Ectodermal cell (in vitro differentiated cells): ENCODE measurements around the gene SHANK2.

Experiments
- H3K27ac ChIP-seq: 2 replicates; pipeline ENCODE4 v1.7.0; 2013; ENCODE audit warnings: mild to moderate bottlenecking, low read depth, low read length; ENCODE audit not compliant: insufficient read depth, poor library complexity, severe bottlenecking
- H3K27me3 ChIP-seq: 2 replicates; pipeline ENCODE4 v1.7.0; 2013; ENCODE audit warnings: mild to moderate bottlenecking, low read length; ENCODE audit not compliant: insufficient read depth, control insufficient read depth, poor library complexity, severe bottlenecking
- H3K36me3 ChIP-seq: one replicate; pipeline ENCODE4 v1.7.0; 2013; ENCODE audit warnings: low read length; ENCODE audit not compliant: control insufficient read depth, insufficient read depth
- H3K4me1 ChIP-seq: one replicate; pipeline ENCODE4 v1.7.0; 2013; ENCODE audit warnings: low read length; ENCODE audit not compliant: control insufficient read depth, insufficient read depth
- H3K4me3 ChIP-seq: 2 replicates; pipeline ENCODE4 v1.7.0; 2013; ENCODE audit warnings: low read depth, low read length, control low read depth; ENCODE audit not compliant: insufficient read depth
- H3K9me3 ChIP-seq: 2 replicates; pipeline ENCODE4 v1.7.0; 2013; ENCODE audit warnings: mild to moderate bottlenecking, low read length, moderate library complexity; ENCODE audit not compliant: control insufficient read depth
- WGBS, 2 experiments: methylation state at CpG; one replicate each; pipeline ENCODE4 v1.1.7; 2013; ENCODE audit warnings: missing lambda C conversion rate in 2 of 2; 5-methylcytosine and 5-hydroxymethylcytosine counted together

The SHANK2 gene

DNA sequence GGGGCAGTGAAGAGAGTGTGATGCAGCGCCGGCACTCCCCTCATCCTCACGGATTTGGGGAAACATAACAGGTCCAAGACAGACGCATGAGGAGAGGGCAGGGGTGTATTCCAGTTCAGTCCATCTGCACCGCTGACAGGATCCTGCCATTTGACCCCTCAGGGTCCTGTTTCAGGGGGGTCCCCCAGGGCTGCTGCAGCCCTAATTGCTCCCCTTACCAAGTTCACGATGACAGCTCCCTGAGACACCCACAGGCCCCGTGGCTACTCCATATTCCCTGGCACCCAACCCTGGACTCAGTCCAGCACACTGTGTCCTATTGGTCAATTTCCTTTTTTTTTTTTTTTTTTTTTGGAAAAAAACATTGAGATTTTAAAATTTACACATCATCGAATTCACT lies 41.5 kb downstream of the SHANK2 start:
- WGBS, 2 experiments, result 91 to 95% methylated on average over 8 of the region's 8 CpGs
- Histone ChIP-seq H3K9me3 (no peaks in the 10 kb centered on the region), H3K4me3 (no peak overlapping the region), H3K27me3 (no peaks in the 10 kb centered on the region), H3K27ac (no peak overlapping the region), H3K36me3 (no peaks in the 10 kb centered on the region), H3K4me1 (no peaks in the 10 kb centered on the region)

DNA sequence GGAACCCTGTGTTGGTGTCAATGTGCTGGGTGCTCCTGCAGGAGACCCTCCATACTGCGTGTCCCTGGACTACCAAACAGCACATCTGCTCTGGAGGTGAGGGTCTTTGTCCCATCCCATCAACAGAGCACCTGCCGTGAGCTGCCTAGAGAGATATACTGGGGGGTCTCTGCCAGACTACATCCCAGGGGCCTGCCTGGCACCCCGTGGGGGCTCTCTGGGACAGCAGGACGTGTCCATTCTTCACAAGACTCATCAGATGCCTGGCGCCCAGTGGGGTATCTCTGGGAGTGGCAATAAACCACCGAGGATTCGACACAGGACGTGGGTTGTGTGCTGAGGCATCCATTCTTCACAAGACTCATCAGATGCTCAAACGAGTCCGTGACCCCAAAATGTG lies 42.7 kb downstream of the SHANK2 start:
- H3K9me3 ChIP-seq, result no peaks in the 10 kb centered on the region
- H3K27ac ChIP-seq, result no peak overlapping the region
- H3K36me3 ChIP-seq, result no peaks in the 10 kb centered on the region
- no peaks in the 10 kb centered on the region for H3K27me3 ChIP-seq
- WGBS, 2 experiments, result 93 to 95% methylated on average over 10 of the region's 10 CpGs
- H3K4me3 ChIP-seq, result no peak overlapping the region
- no peaks in the 10 kb centered on the region for H3K4me1 ChIP-seq

DNA sequence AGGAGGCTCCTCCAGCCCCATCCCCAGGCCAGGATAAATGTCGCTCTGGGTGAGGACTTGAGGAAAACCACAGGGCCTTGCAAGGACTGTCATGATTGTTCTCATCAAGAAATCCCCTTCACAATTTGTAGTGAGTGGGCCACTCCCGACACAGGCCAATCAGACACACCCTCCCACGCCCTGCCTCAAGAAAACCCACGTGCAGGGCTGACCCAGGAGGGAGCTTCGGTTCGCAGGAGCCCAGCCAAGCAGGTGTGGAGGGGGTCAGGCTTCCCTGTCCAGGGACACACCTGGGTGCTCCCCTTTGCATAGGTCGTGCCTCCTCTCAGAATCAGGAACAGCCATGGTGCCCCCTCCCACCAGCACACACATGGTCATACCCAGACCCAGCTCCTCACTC lies 43.2 kb downstream of the SHANK2 start:
- Histone ChIP-seq H3K4me1 (no peaks in the 10 kb centered on the region), H3K9me3 (no peaks in the 10 kb centered on the region), H3K27me3 (no peaks in the 10 kb centered on the region), H3K27ac (no peak overlapping the region), H3K4me3 (no peak overlapping the region), H3K36me3 (no peaks in the 10 kb centered on the region)
- WGBS, 2 experiments, result 92 to 96% methylated on average over 7 of the region's 7 CpGs

DNA sequence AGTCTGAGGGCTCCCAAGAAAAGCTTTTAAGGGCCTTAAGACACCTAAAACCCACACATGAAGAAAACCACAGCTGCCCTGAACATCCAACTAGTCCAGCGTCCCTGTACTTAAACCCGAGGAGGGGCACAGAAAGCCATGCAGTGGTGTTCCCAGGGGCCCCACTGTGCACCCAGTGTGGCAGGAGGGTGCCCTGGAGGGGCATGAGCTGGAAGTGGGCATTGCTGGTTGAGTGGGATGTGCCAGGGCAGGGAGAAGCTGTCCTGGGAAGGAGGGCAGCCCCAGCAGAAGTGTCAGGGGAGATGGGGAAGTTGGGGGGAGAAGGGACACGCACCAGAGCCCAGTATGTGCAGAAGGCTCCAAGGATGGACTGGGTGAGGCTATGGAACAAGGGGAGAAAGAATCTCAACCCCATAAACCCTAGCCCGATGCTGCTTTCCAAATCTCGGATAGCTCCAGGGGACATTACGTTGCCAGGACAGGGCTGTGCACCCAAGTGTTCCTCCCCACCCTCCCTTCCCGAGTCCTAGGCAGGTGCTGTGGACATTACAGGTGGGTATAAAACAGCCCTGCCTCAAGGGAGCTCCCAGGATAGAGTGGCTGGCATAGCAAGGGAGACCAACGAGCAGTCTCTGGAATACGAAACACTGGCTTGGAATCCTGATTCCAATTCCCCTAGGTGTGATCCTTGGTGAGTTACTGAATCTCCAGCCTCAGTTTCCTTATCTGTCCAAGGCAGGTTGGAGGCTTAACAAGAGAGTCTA lies 44.2 kb downstream of the SHANK2 start:
- Histone ChIP-seq H3K36me3 (no peaks in the 10 kb centered on the region), H3K4me3 (no peak overlapping the region), H3K4me1 (no peaks in the 10 kb centered on the region), H3K27me3 (no peaks in the 10 kb centered on the region), H3K9me3 (no peaks in the 10 kb centered on the region), H3K27ac (no peak overlapping the region)
- WGBS, 2 experiments, result 88 to 90% methylated on average over 9 of the region's 9 CpGs

DNA sequence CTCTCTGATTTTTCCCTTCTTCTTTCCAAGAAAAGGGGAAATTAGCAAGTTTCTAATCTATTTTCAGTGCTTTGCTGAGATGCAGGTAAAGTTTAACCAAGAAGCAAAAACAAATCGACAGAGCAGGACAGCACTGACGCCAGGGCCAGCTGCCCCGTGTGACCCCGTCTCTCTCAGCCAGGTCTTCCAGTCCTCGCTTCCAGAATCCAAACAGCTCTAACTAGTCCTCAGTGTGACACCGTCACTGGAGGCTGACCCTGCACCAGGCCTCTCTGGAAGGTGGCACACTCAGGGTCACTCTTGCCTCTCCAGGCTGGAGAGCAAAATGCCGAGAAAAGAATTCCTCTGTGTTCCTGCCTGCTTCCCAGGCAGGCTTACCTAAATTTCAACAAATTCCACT lies 44.8 kb downstream of the SHANK2 start:
- no peaks in the 10 kb centered on the region for H3K27me3 ChIP-seq
- H3K27ac ChIP-seq, result no peak overlapping the region
- H3K9me3 ChIP-seq, result no peaks in the 10 kb centered on the region
- H3K4me3 ChIP-seq, result no peak overlapping the region
- H3K4me1 ChIP-seq, result no peaks in the 10 kb centered on the region
- WGBS, 2 experiments, result 93 to 95% methylated on average over 7 of the region's 7 CpGs
- H3K36me3 ChIP-seq, result no peaks in the 10 kb centered on the region

DNA sequence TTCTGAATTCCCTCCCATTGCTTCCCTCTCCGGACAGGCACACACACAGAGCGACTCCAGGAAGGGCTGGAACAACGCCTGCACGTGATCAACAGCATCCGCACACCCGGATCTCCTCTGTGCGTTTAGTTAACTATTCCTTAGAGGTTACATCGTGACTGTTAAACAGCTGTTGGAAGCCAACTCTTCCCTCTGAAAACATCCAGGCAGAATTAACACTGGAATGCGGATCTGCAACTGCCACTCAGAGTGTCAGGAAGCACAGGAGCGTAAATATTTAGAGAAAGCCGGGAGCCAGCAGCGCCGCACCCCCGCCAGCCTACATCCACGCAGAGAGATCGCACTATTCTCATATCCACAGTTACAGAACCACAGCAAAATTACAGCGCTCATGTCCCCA lies 46.2 kb downstream of the SHANK2 start:
- Histone ChIP-seq H3K4me3 (no peak overlapping the region), H3K27me3 (no peaks in the 10 kb centered on the region), H3K27ac (no peak overlapping the region), H3K9me3 (no peaks in the 10 kb centered on the region), H3K36me3 (no peaks in the 10 kb centered on the region), H3K4me1 (no peaks in the 10 kb centered on the region)
- 89% methylated on average over 17 of the region's 17 CpGs for WGBS, 2 experiments

DNA sequence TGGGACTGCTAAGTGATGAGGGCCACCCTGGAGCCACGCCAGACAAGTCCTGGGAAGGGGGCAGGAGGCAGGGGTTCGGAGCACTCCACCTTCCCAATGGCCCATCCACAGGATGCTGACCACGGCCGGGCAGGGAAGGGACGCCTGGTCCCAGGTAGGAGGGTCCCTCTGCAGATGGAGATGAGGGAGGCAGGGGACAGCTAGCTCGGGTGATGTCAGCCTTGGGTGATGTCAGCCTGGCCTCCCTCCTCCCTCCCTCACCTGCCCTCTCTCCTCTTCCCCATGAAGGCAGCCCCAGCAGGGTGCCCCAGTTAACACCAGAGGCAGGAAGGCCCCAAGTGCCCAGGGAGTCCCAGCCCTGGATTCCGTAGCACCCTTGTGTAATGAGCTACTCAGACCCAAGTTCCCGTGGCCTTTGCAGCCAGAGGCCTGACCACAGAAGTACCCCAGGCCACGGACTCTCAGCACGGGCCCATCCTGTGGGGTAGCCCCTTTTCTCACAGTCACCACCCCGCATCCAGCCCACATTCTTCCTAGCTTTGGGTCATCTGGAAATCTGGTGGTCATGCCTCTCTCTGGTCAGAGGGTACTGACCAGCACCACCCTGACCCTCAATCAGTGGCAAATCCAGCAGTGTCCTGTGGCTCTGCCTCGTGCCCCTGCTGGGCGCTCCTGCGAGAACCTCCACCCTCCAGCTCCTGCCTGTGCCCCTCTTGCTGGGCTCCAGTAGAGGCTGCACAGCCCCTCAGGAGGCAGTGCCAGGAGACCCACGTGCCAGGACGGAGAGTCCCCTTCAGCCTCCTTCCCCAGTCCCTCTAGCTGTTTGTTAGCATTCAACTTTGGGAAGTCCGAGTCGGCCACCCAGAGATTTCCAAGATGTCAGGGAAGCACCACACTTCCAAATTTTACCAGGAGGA lies 47.4 kb downstream of the SHANK2 start:
- Histone ChIP-seq H3K27ac (no peak overlapping the region), H3K4me1 (no peaks in the 10 kb centered on the region)

DNA sequence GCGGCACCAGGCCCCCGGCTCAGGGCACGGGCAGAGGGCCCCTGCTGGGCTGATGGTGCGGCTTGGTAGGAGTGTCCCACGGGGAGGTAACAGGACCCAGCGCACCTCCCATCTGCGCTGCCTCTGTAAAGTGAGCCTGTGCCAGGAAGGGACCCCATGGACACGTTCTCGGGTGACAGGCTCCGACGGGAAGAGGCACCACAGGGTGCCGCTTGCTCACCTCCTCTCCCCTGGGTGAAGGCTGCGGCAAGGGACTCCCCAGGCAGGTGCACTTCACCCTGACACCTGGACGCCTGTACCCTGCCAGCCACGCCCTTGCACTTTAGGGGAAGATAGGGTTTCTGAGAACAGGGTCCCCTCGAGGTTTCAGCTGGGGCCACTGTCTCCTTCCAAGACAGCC lies 48.1 kb downstream of the SHANK2 start:
- no peak overlapping the region for H3K4me3 ChIP-seq
- H3K9me3 ChIP-seq, result no peaks in the 10 kb centered on the region
- 90 to 93% methylated on average over 16 of the region's 16 CpGs for WGBS, 2 experiments
- no peaks in the 10 kb centered on the region for H3K27me3 ChIP-seq
- no peaks in the 10 kb centered on the region for H3K4me1 ChIP-seq
- no peaks in the 10 kb centered on the region for H3K36me3 ChIP-seq
- H3K27ac ChIP-seq, result no peak overlapping the region

More for the DNA sequence above, 47.4 kb downstream of the SHANK2 start:
- no peaks in the 10 kb centered on the region for H3K36me3 ChIP-seq
- no peaks in the 10 kb centered on the region for H3K27me3 ChIP-seq
- no peak overlapping the region for H3K4me3 ChIP-seq
- 93 to 94% methylated on average over 18 of the region's 18 CpGs for WGBS, 2 experiments
- H3K9me3 ChIP-seq, result no peaks in the 10 kb centered on the region

DNA sequence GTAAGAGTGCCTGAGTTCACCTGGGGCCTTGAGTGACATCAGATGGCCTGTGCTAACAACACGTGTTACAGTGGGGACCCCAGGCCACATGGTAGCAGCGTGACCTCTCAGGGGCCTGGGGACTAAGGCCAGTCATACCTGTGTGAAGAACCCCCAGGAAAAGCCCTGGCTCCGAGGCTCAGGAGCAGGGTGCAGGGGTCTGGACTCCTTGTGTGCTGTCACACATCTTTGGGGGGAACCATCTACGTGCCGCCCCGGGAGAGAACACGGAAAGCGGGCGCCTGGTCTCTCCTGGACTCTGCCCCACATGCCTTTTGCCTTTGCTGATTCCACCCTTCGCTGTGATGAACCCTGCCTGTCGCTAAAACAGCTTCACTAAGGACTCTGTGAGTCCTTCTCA lies 48.7 kb downstream of the SHANK2 start:
- Histone ChIP-seq H3K4me1 (no peaks in the 10 kb centered on the region), H3K9me3 (no peaks in the 10 kb centered on the region), H3K36me3 (no peaks in the 10 kb centered on the region), H3K27me3 (no peaks in the 10 kb centered on the region), H3K4me3 (no peak overlapping the region), H3K27ac (no peak overlapping the region)
- WGBS, 2 experiments, result 93 to 96% methylated on average over 11 of the region's 11 CpGs

DNA sequence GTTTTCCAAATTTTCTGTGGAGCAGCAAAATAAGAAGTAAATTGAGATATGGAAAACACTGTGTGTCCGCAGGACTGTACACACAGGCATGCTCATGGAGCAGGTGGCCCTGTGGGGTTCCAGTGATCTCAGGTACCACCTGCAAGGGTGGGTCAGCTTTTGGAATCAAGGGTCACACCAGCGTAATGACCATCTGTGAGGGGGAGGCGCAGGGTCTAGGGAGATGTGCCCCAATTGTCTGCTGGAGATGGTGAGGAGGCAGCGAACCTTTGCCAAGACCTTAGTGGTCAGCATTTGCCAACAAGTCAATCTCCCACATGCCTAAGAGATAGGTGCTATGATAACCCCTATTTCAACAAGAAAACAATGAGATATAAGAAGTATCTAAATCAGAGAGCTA lies 49.4 kb downstream of the SHANK2 start:
- Histone ChIP-seq H3K4me1 (no peaks in the 10 kb centered on the region), H3K36me3 (no peaks in the 10 kb centered on the region), H3K27ac (no peak overlapping the region), H3K4me3 (no peak overlapping the region), H3K27me3 (no peaks in the 10 kb centered on the region), H3K9me3 (no peaks in the 10 kb centered on the region)
- 93 to 94% methylated on average over 4 of the region's 4 CpGs for WGBS, 2 experiments
